ENCODE results near the gene CNNM4.
A peak's percentile ranks its signal among the peaks of the same experiment; 100 is the strongest.

CNNM4 gene

DNA sequence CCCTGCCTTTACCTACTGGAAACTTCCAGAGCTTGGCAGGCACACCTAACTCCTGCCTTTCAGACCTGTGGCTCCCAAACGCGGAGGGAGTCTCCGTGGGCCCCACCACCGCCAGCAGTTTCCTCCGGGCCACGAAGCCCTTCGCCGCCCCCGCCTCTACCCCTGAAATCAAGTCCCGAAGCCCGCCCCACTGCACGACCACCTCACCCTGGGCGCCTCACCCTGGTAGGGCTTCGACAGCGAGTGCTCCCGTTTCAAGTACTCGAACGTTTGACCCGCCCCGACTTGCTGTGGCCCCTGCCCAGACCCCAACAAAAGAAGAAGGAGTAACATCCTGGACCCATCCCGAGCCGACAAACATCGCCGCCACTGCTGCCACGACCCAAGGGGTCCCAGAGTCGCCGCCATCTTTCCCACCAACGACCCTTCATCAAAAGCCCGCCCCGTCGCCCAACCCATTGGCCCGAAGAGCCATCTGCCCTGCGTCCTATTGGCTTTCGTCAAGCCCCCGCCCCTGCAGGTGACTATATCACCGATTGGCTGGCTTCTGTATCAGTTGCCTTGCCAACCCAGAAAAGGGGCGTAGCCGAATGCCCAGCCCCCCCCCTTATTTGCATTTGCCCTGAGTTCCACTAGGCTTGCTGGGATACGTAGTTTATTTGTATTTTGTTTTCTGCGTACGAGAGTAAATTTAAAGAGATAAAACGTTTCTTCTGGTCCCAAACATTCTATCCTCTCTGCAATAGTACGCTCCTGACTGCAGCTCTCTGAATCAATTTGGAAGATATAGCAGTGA lies 20.9 kb upstream of the CNNM4 start, which contains the start of gene LMAN2L:
Gene LMAN2L, minus strand, starts transcription at position 432 of the 796 bp plus-strand sequence. Its CDS starts 24 bp downstream, at position 408.
- TF ChIP-seq, protein P1, sequence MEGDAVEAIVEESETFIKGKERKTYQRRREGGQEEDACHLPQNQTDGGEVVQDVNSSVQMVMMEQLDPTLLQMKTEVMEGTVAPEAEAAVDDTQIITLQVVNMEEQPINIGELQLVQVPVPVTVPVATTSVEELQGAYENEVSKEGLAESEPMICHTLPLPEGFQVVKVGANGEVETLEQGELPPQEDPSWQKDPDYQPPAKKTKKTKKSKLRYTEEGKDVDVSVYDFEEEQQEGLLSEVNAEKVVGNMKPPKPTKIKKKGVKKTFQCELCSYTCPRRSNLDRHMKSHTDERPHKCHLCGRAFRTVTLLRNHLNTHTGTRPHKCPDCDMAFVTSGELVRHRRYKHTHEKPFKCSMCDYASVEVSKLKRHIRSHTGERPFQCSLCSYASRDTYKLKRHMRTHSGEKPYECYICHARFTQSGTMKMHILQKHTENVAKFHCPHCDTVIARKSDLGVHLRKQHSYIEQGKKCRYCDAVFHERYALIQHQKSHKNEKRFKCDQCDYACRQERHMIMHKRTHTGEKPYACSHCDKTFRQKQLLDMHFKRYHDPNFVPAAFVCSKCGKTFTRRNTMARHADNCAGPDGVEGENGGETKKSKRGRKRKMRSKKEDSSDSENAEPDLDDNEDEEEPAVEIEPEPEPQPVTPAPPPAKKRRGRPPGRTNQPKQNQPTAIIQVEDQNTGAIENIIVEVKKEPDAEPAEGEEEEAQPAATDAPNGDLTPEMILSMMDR (conservative IDR thresholded peaks at IDR 0.05; ENCODE audit: low read length), result no peak; the same call in 1 of the 2 replicates
- peak; percentile 97 for DNase-seq (ENCODE audit: low read depth)
- H3K4me3 ChIP-seq (ENCODE audit: low read length), result peak within 1 kb of the TSS; percentile 88

DNA sequence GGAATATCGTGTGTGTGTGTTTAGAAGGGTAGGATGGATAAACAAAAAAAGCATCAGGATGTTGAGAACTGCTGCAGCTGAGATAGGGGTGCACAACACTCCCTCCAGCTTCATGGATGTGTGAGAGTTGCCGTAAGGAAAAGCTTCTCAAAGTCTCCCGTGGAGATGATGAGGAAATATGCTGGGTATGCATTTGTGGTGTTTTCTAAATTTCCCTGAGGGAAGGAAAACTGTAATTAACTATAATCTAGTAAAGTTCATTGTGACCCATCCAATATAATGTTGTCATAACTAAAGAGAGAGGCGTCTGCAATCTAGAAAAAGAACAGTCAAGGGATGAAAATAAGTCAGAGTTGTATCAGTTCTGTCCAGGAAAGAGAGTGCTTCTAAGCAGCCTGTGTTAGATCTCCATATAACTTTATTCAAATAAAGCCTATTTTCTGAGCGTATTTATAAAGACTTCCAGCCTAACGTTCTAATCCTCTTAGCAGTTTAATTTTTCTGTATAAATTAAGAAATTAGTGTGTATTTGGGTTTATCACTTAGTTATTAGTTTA lies 13.6 kb upstream of the CNNM4 start:
- H3K4me3 ChIP-seq (ENCODE audit: low read length), result no peak overlapping the region
- TF ChIP-seq, protein P1 (conservative IDR thresholded peaks at IDR 0.05; ENCODE audit: low read length), result no peak

DNA sequence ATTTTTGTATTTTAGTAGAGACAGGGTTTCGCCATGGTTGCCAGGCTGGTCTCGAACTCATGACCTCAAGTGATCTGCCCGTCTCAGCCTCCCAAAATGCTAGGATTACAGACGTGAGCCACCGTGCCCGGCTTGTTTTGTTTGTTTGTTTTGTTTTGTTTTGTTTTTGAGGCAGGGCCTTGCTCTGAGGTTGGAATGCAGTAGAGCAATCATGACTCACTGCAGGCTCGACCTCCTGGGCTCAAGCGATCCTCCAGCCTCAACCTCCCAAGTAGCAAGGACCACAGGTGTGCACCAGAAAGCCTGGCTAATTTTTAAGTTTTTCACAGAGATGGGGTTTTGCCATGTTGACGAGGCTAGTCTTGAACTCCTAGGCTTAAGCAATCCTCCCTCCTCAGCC lies 8.9 kb upstream of the CNNM4 start:
- H3K4me3 ChIP-seq (ENCODE audit: low read length), result no peak overlapping the region
- DNase-seq (ENCODE audit: low read depth), result no peak
- TF ChIP-seq, protein P1 (conservative IDR thresholded peaks at IDR 0.05; ENCODE audit: low read length), result no peak

More for the DNA sequence above, 13.6 kb upstream of the CNNM4 start:
- DNase-seq (ENCODE audit: low read depth), result peak; percentile 25

DNA sequence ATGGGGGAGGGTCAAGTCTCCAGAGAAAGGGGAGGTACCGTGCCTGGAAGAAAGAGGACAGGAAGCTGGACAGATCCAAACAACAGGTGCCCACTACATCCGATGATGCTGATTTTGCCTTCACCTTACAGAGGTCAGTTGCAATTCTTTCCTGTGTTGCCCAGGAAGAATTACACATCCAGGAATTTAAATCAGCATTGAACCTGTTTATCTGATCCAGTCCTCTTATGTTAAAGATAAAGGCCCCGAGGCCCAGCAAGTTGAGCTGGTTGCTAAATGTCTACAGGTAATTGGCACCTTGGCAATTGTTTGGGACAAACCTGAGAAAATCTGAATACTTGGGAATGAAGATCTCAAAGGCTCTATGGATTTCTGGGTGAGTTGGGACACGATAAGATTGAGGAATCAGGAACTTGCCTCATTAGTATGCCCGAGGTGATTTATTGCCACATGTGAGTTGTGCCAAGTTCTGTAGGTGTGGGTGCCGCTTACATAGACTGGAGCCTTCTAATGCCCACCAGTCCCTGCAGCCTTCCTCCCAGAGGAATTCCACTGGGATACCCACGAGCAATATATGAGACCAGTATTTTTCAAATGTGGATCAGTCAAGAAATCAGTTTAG lies 6.9 kb upstream of the CNNM4 start:
- DNase-seq (ENCODE audit: low read depth), result no peak
- no peak overlapping the region for H3K4me3 ChIP-seq (ENCODE audit: low read length)
- TF ChIP-seq, protein P1 (conservative IDR thresholded peaks at IDR 0.05; ENCODE audit: low read length), result no peak

DNA sequence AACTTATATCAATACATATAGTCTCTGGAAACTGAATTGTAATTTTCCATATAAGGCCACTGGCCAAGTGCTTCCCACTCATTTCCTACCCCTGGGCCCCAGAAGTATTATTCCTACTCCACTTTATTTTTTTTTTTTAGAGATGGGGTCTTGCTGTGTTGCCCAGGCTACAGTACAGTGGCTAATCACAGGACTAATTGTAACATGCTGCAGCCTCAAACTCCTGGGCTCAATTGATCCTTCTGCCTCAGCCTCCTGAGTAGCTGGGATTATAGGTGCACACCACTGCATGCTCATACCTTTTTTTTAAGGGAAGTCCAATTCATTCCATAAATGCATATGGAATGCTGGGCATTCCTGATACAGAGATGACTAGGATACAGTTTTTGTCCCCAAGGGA lies 6.4 kb upstream of the CNNM4 start:
- TF ChIP-seq, protein P1 (conservative IDR thresholded peaks at IDR 0.05; ENCODE audit: low read length), result no peak
- no peak overlapping the region for H3K4me3 ChIP-seq (ENCODE audit: low read length)
- no peak for DNase-seq (ENCODE audit: low read depth)

DNA sequence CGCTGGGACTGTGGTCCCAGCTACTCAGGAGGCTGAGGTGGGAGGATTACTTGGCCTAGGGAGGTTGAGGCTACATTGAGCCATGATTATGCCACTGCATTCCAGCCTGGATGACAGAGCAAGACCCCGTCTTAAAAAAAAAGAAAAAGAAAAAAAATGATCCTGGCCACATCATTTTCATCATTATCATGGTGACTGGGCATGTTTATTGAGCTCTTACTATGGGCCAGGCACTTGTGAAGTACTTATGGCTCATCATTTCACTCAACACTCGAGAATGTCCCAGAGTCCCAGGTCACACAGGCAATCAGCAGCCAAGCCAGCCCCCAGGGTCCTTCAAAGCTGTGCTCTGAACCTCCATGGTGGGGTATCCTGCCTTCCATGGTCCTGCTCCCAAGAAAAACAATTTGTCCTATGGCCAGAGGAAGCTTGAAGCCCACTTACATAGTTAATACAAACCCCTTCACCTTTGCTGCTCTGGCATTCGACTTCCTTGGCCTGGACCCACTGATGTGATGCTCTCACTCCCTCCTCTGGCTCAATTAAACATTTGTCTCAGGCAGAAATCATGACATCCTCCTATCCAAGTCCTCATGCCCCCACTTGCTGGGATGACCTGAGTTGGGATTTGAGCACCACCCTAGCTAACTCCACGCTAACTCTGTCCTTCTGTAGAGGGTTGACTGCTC lies 3.8 kb upstream of the CNNM4 start:
- TF ChIP-seq, protein P1 (conservative IDR thresholded peaks at IDR 0.05; ENCODE audit: low read length), result no peak
- DNase-seq (ENCODE audit: low read depth), result no peak
- H3K4me3 ChIP-seq (ENCODE audit: low read length), result no peak overlapping the region

Data from AG10803 (cell line).